ENCODE results near the gene LPAR3. TPM values are rescaled to one million over a fixed set of nuclear protein-coding genes. Genes with fewer than 3 reads are reported as not detected.
"Not testable (repeated sequence)": the region's sequence is repeated elsewhere in the genome, so short reads cannot be mapped to it uniquely, and the experiment has no call there.

Gene LPAR3
- total RNA-seq, 1 experiment from 2014 or later = 9.8 TPM

- BruUV-seq (replicated peaks) = no TSS peak
- Histone ChIP-seq H3K9me2 (replicated peaks; ENCODE audit: low read length) (no peaks in the 10 kb centered on the region; the same call in 1 of the 2 replicates), H3K4me3 (ENCODE audit: low read length) (no peak overlapping the region), H3K9me3 (ENCODE audit: low read length) (no peaks in the 10 kb centered on the region), H3F3A (ENCODE audit: low read length, unreplicated experiment) (no peaks in the 10 kb centered on the region), H3K27me3 (ENCODE audit: low read length) (no peaks in the 10 kb centered on the region), H3K9ac (ENCODE audit: low read length) (no peak overlapping the region), H3K27ac (ENCODE audit: low read length) (no peak overlapping the region), H2AFZ (ENCODE audit: low read length) (peak overlapping the region; percentile 25; the same call in 1 of the 2 replicates), H3K79me2 (ENCODE audit: low read length) (no peaks in the 10 kb centered on the region), H4K20me1 (ENCODE audit: low read length) (no peaks in the 10 kb centered on the region), H3K4me2 (ENCODE audit: low read length) (no peak overlapping the region), H3K4me1 (ENCODE audit: insufficient read depth, low read length) (no peaks in the 10 kb centered on the region), H3K36me3 (ENCODE audit: low read depth, low read length) (no peaks in the 10 kb centered on the region)
- no peak for TF ChIP-seq EZH2phosphoT487 (IDR thresholded peaks at IDR 0.05; ENCODE audit: borderline replicate concordance, low read length)
- no peak for TF ChIP-seq CTCF (conservative IDR thresholded peaks at IDR 0.05; ENCODE audit: low read depth, low read length)
- no peak for TF ChIP-seq EZH2 (IDR thresholded peaks at IDR 0.05; ENCODE audit: low read length, unreplicated experiment)
- ChIA-PET CTCF (no interaction called here), POLR2A (ENCODE audit: unreplicated experiment) (no interaction called here)
- DNase-seq (peak; percentile 15), ATAC-seq (no peak)
- intact Hi-C loops (cut with micrococcal nuclease) = no loop called here
Measured at GRCh38 chr1:84907095-84907827, 14.3 kb upstream of the LPAR3 start.

GRCh38 chr1:84902727-84903126 is 9.7 kb upstream of the LPAR3 start:
- H3K4me2 ChIP-seq (ENCODE audit: low read length); DNase-seq; H3K9me3 ChIP-seq (ENCODE audit: low read length); H3K27ac ChIP-seq (ENCODE audit: low read length); ATAC-seq; H2AFZ ChIP-seq (ENCODE audit: low read length); BruUV-seq (replicated peaks); H3K9ac ChIP-seq (ENCODE audit: low read length); H3K79me2 ChIP-seq (ENCODE audit: low read length); H3K4me3 ChIP-seq (ENCODE audit: low read length); H3K9me2 ChIP-seq (replicated peaks; ENCODE audit: low read length); H3F3A ChIP-seq (ENCODE audit: low read length, unreplicated experiment); H4K20me1 ChIP-seq (ENCODE audit: low read length); H3K36me3 ChIP-seq (ENCODE audit: low read depth, low read length); intact Hi-C loops (cut with micrococcal nuclease); POLR2A ChIA-PET (ENCODE audit: unreplicated experiment); H3K27me3 ChIP-seq (ENCODE audit: low read length); H3K4me1 ChIP-seq (ENCODE audit: insufficient read depth, low read length); CTCF ChIA-PET: not testable (repeated sequence)

GRCh38 chr1:84899969-84900368 is 7.0 kb upstream of the LPAR3 start:
- TF ChIP-seq EZH2 (IDR thresholded peaks at IDR 0.05; ENCODE audit: low read length, unreplicated experiment) = no peak
- TF ChIP-seq EZH2phosphoT487 (IDR thresholded peaks at IDR 0.05; ENCODE audit: borderline replicate concordance, low read length) = no peak
- TF ChIP-seq CTCF (conservative IDR thresholded peaks at IDR 0.05; ENCODE audit: low read depth, low read length) = no peak
- BruUV-seq (replicated peaks) = no TSS peak
- ATAC-seq (peak; percentile 64), DNase-seq (no peak)
- Histone ChIP-seq H3K27ac (ENCODE audit: low read length) (no peak overlapping the region), H2AFZ (ENCODE audit: low read length) (no peak overlapping the region), H3K4me1 (ENCODE audit: insufficient read depth, low read length) (peaks cover 6% of the 10 kb centered on the region; the same call in 1 of the 2 replicates), H3K27me3 (ENCODE audit: low read length) (no peaks in the 10 kb centered on the region), H3K79me2 (ENCODE audit: low read length) (no peaks in the 10 kb centered on the region), H3K4me3 (ENCODE audit: low read length) (no peak overlapping the region), H3K36me3 (ENCODE audit: low read depth, low read length) (no peaks in the 10 kb centered on the region), H3K9ac (ENCODE audit: low read length) (no peak overlapping the region), H4K20me1 (ENCODE audit: low read length) (no peaks in the 10 kb centered on the region), H3F3A (ENCODE audit: low read length, unreplicated experiment) (no peaks in the 10 kb centered on the region), H3K9me2 (replicated peaks; ENCODE audit: low read length) (no peaks in the 10 kb centered on the region; the same call in 1 of the 2 replicates), H3K9me3 (ENCODE audit: low read length) (no peaks in the 10 kb centered on the region), H3K4me2 (ENCODE audit: low read length) (no peak overlapping the region)
- POLR2A ChIA-PET (ENCODE audit: unreplicated experiment) = no interaction called here
- CTCF ChIA-PET = no interaction called here
- intact Hi-C loops (cut with micrococcal nuclease) = no loop called here

All from PC-3 (cell line).